GM12864 (cell line): ENCODE results near the gene TBC1D4.

Experiments used
- DNase-seq: peaks from one replicate; pipeline ENCODE4 v3.0.0-alpha.2; 2011; ENCODE audit warnings: low read depth
- H3K4me3 ChIP-seq: 2 replicates; pipeline ENCODE4 v1.5.1; 2011; ENCODE audit warnings: mild to moderate bottlenecking, low read depth, low read length, control low read depth
- CTCF ChIP-seq: IDR thresholded peaks from 2 replicates; pipeline ENCODE4 v1.5.1; 2011; ENCODE audit warnings: low read depth, mild to moderate bottlenecking, moderate library complexity, low read length, control low read depth, inconsistent platforms; ENCODE audit errors: missing control alignments

The TBC1D4 gene

GRCh38 chr13:75418997-75419396 lies 63.0 kb downstream of the TBC1D4 start:
- TF ChIP-seq CTCF: no peak
- H3K4me3 ChIP-seq: no peak overlapping the region
- no peak for DNase-seq

- TF ChIP-seq CTCF: no peak
- H3K4me3 ChIP-seq: no peak overlapping the region
- no peak for DNase-seq
Observed at GRCh38 chr13:75418186-75418843, 63.7 kb downstream of the TBC1D4 start.

GRCh38 chr13:75417656-75418055 lies 64.3 kb downstream of the TBC1D4 start:
- TF ChIP-seq CTCF: no peak
- H3K4me3 ChIP-seq: no peak overlapping the region
- DNase-seq: no peak

GRCh38 chr13:75417012-75417384 lies 65.0 kb downstream of the TBC1D4 start:
- no peak for DNase-seq
- TF ChIP-seq CTCF: no peak

GRCh38 chr13:75416327-75417011 lies 65.5 kb downstream of the TBC1D4 start:
- TF ChIP-seq CTCF: peak; percentile 40
- peak overlapping the region; percentile 6; the same call in 1 of the 2 replicates for H3K4me3 ChIP-seq
- no peak for DNase-seq

More at GRCh38 chr13:75417012-75417384, 65.0 kb downstream of the TBC1D4 start:
- H3K4me3 ChIP-seq: peak overlapping the region; percentile 6; the same call in 1 of the 2 replicates

DNA sequence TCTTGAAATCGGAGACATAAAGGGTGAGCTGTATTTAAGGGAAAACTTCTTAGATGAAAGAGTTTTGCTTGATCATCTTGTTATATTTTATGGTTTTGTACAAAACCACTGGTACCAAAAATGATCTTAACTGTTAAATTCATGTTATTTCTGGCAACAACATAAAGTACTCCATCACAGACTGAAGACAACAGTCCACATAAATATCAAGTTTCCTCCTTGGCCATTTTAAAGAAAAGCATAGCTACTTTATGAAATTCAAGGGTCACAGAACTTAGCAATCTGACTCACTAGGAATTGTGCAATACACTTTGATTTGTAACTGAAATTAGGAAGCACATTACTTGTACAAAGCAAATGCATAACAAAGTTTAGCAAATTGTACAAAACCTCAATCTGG lies 66.3 kb downstream of the TBC1D4 start:
- no peak for DNase-seq
- TF ChIP-seq CTCF: no peak
- H3K4me3 ChIP-seq: no peak overlapping the region
